Cardiac muscle cell (in vitro differentiated cells and primary cell): Measurements from ENCODE around the gene ZNF536. TPM values are rescaled to one million over a fixed set of nuclear protein-coding genes. Genes with fewer than 3 reads are reported as not detected.

Source experiments
- DNase-seq, 2 donors: peaks; one replicate each; pipeline versions ENCODE4 v3.0.0 to v3.0.0-alpha.2; 2010 to 2017; ENCODE audit warnings: low read depth in 1 of 2, low spot score in 1 of 2
- H3K27ac ChIP-seq: fragments of 200-600 bp; sonication (generic); 2 replicates; pipeline ENCODE4 v1.5.1; 2016
- H3K27me3 ChIP-seq: fragments of 200-600 bp; sonication (generic); 2 replicates; pipeline ENCODE4 v1.6.0; 2016; ENCODE audit warnings: control low read depth
- H3K36me3 ChIP-seq: fragments of 200-600 bp; sonication (generic); 2 replicates; pipeline ENCODE4 v1.5.1; 2016; ENCODE audit warnings: control low read depth
- H3K4me1 ChIP-seq: fragments of 200-600 bp; sonication (generic); 2 replicates; pipeline ENCODE4 v1.8.1; 2017; ENCODE audit warnings: low read depth, mild to moderate bottlenecking, mixed run types
- H3K4me3 ChIP-seq: fragments of 200-600 bp; sonication (generic); 2 replicates; pipeline ENCODE4 v1.5.1; 2016; ENCODE audit warnings: mild to moderate bottlenecking
- H3K9me3 ChIP-seq: fragments of 200-600 bp; sonication (generic); 2 replicates; pipeline ENCODE4 v1.5.1; 2017; ENCODE audit warnings: low read depth, mild to moderate bottlenecking, control low read depth
- polyA plus RNA-seq: library from polyadenylated mRNA; unstranded; fragments of >200 nt; fragmentation: Nextera tagmentation; extraction: Ambion mirVana; gene quantifications from 2 replicates; pipeline ENCODE4 v1.2.1, GENCODE V29; 2016
- total RNA-seq: library from RNA; depleted of rRNA; stranded (reverse); fragments of >200 nt; gene quantifications from 2 replicates; pipeline ENCODE4 v1.2.3, GENCODE V29; 2016
- TF ChIP-seq, protein P1 (sequence below): IDR thresholded peaks from 2 replicates; pipeline ENCODE4 v1.5.1; 2012; ENCODE audit warnings: low read depth, mild to moderate bottlenecking, low read length

Gene ZNF536
- total and polyA plus RNA-seq, 2 experiments from 2014 or later: 0.12 to 0.39 TPM

DNA sequence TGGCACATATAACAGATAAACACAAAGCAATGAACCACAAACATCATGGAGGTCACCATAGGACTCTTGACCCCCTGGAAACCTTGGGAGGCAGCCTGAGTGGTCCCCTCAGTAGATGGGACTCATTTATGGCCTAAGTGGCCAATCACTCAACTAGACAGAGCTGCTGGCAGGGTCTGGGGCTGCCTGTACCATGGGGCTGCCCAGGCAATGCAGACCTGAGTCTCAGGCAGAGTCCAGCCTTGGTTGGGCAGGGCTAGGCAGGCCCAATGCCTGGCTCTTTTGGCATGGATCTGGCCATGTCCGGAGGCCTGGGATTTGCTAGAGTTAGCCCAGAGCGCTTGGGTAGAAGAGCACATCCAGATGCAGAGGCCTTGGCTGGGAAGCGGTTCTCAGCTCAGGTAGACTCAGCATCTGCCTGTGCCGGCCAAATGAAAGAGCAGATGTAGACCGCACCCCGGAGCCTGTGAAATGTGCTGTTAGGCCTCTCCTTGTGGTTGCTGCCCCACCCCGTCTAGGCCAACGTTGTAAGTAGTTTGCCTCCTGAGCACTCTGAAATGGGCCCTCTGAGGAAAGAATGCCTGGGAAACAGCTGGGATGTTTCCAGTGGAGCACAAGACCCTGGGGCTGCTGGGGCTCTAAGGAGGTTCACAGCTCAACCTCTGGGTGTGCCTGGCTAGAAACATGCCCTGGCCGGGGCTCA is 171.2 kb downstream of the ZNF536 start:
- TF ChIP-seq, protein P1, sequence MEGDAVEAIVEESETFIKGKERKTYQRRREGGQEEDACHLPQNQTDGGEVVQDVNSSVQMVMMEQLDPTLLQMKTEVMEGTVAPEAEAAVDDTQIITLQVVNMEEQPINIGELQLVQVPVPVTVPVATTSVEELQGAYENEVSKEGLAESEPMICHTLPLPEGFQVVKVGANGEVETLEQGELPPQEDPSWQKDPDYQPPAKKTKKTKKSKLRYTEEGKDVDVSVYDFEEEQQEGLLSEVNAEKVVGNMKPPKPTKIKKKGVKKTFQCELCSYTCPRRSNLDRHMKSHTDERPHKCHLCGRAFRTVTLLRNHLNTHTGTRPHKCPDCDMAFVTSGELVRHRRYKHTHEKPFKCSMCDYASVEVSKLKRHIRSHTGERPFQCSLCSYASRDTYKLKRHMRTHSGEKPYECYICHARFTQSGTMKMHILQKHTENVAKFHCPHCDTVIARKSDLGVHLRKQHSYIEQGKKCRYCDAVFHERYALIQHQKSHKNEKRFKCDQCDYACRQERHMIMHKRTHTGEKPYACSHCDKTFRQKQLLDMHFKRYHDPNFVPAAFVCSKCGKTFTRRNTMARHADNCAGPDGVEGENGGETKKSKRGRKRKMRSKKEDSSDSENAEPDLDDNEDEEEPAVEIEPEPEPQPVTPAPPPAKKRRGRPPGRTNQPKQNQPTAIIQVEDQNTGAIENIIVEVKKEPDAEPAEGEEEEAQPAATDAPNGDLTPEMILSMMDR: no peak
- H3K36me3 ChIP-seq: no peaks in the 10 kb centered on the region
- no peaks in the 10 kb centered on the region for H3K27me3 ChIP-seq
- H3K4me3 ChIP-seq: no peak overlapping the region
- H3K9me3 ChIP-seq: no peaks in the 10 kb centered on the region
- no peak for DNase-seq
- no peaks in the 10 kb centered on the region for H3K4me1 ChIP-seq
- H3K27ac ChIP-seq: no peak overlapping the region

DNA sequence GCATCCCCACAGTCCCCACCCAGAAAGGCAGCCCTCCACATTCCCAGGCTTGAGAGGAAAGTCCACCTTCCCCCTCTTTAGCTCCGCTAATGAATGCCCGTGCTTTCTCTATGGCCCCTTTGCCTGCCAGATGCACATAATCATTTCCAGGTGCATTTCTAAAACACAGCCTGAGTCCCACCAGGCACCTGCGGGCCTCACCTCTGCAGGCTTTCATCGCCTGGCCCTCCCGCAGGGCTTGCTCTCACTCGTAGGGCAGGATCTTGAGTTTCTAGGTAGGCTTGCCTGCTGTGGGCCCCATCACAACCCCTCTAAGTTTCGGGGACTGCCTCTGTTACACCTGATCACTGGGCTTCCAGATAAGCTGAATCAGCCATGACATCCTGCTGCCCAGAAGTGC is 173.6 kb downstream of the ZNF536 start:
- no peak overlapping the region for H3K27ac ChIP-seq
- peaks cover 1% of the 10 kb centered on the region for H3K4me1 ChIP-seq
- H3K4me3 ChIP-seq: no peak overlapping the region
- no peaks in the 10 kb centered on the region for H3K9me3 ChIP-seq
- TF ChIP-seq, protein P1: no peak
- no peak for DNase-seq
- no peaks in the 10 kb centered on the region for H3K27me3 ChIP-seq
- H3K36me3 ChIP-seq: no peaks in the 10 kb centered on the region

DNA sequence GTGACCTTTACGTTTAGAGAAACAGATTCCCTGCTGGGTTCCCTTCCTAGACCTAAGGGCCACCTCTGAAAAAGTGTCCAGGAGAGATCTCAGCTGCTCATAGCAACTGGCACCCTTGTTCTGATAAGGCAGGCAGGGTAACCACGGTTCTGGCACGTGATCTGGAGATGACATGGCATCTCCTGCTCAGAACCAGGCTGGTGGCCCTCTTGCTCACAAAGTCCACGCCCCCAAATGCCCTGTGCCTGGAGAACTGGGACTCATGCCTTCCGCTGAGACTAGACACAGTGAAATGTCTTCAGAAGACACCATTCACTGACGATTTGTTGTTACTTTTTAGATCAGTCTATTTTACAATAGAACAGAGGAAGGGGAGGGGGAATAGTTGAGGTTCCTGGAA is 174.1 kb downstream of the ZNF536 start:
- H3K27me3 ChIP-seq: no peaks in the 10 kb centered on the region
- H3K9me3 ChIP-seq: no peaks in the 10 kb centered on the region
- H3K4me1 ChIP-seq: peaks cover 4% of the 10 kb centered on the region
- no peak for DNase-seq
- H3K4me3 ChIP-seq: no peak overlapping the region
- TF ChIP-seq, protein P1: no peak
- no peaks in the 10 kb centered on the region for H3K36me3 ChIP-seq
- H3K27ac ChIP-seq: no peak overlapping the region

DNA sequence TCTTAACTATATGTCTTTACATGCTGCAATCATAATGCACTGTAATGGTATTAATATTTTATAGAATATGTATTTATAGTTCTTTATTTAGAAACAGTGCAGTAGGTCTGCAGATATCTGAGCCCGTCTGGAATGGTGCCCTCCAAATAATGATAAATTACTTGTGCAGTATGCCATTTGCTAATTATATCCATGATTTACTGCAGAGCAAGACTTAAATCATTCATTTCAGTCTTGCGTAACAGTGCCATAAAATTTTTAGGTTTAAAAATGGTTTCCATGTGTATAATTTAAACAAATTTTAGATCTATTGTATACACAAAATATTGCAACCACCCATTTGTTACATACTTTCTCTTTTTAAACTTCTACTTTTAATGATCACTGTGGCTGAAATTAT is 175.1 kb downstream of the ZNF536 start:
- H3K27me3 ChIP-seq: no peaks in the 10 kb centered on the region
- no peaks in the 10 kb centered on the region for H3K36me3 ChIP-seq
- peaks cover 4% of the 10 kb centered on the region for H3K4me1 ChIP-seq
- no peaks in the 10 kb centered on the region for H3K9me3 ChIP-seq
- no peak overlapping the region for H3K27ac ChIP-seq
- TF ChIP-seq, protein P1: no peak
- DNase-seq: no peak
- no peak overlapping the region for H3K4me3 ChIP-seq

DNA sequence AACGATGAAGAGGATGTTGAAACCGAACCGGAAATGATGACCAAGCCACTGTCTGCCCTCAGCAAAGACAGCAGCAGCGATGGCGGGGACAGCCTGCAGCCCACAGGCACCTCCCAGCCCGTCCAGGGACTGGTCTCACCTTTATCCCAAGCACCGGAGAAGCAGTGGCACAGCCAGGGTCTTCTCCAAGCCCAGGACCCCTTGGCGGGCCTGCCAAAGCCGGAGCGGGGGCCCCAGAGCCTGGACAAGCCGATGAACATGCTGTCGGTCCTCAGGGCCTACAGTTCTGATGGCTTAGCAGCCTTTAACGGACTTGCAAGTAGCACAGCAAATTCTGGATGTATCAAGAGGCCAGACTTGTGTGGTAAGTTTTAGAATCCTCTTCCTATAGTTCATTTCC is 177.0 kb downstream of the ZNF536 start:
- no peaks in the 10 kb centered on the region for H3K9me3 ChIP-seq
- H3K4me1 ChIP-seq: peaks cover 4% of the 10 kb centered on the region
- TF ChIP-seq, protein P1: no peak
- no peak overlapping the region for H3K27ac ChIP-seq
- no peak for DNase-seq
- H3K4me3 ChIP-seq: no peak overlapping the region
- H3K36me3 ChIP-seq: no peaks in the 10 kb centered on the region
- no peaks in the 10 kb centered on the region for H3K27me3 ChIP-seq
